ENCODE data around the gene ANKIB1. TPM values are rescaled to one million over a fixed set of nuclear protein-coding genes. Genes with fewer than 3 reads are reported as not detected.

The ANKIB1 gene
- total RNA-seq, 2 donors from 2014 or later, result 38.9 to 41.5 TPM

- no peak overlapping the region for H3K27ac ChIP-seq
- intact Hi-C loops (cut with DNase I), result no loop called here
- DNase-seq, result no peak
- TF ChIP-seq CTCF (IDR thresholded peaks at IDR 0.05), result no peak
- H3K36me3 ChIP-seq, result no peaks in the 10 kb centered on the region
- H3K4me3 ChIP-seq, result no peak overlapping the region
- H3K4me1 ChIP-seq, result no peaks in the 10 kb centered on the region
- no peaks in the 10 kb centered on the region for H3K9me3 ChIP-seq
- no peak overlapping the region for H3K9ac ChIP-seq (ENCODE audit: low read depth in 2 of 2, low read length in 2 of 2)
- H3K27me3 ChIP-seq, result no peaks in the 10 kb centered on the region
Observed at GRCh38 chr7:92335574-92335973, 89.8 kb downstream of the ANKIB1 start.

GRCh38 chr7:92336662-92337340, 91.0 kb downstream of the ANKIB1 start:
- no peak overlapping the region for H3K9ac ChIP-seq (ENCODE audit: low read depth in 2 of 2, low read length in 2 of 2)
- H3K27me3 ChIP-seq, result no peaks in the 10 kb centered on the region
- TF ChIP-seq CTCF (IDR thresholded peaks at IDR 0.05), result no peak
- intact Hi-C loops (cut with DNase I), result no loop called here
- H3K27ac ChIP-seq, result no peak overlapping the region
- no peaks in the 10 kb centered on the region for H3K36me3 ChIP-seq
- H3K9me3 ChIP-seq, result no peaks in the 10 kb centered on the region
- H3K4me1 ChIP-seq, result no peaks in the 10 kb centered on the region
- DNase-seq, result no peak
- H3K4me3 ChIP-seq, result no peak overlapping the region

GRCh38 chr7:92340016-92340415, 94.2 kb downstream of the ANKIB1 start:
- H3K27ac ChIP-seq, result no peak overlapping the region
- H3K36me3 ChIP-seq, result no peaks in the 10 kb centered on the region
- no peaks in the 10 kb centered on the region for H3K4me1 ChIP-seq
- H3K9ac ChIP-seq (ENCODE audit: low read depth in 2 of 2, low read length in 2 of 2), result no peak overlapping the region
- no peaks in the 10 kb centered on the region for H3K27me3 ChIP-seq
- TF ChIP-seq CTCF (IDR thresholded peaks at IDR 0.05), result no peak
- no peaks in the 10 kb centered on the region for H3K9me3 ChIP-seq
- H3K4me3 ChIP-seq, result no peak overlapping the region
- intact Hi-C loops (cut with DNase I), result no loop called here
- DNase-seq, result no peak

GRCh38 chr7:92343714-92344113, 97.9 kb downstream of the ANKIB1 start:
- H3K4me1 ChIP-seq, result no peaks in the 10 kb centered on the region
- H3K36me3 ChIP-seq, result no peaks in the 10 kb centered on the region
- no peak for TF ChIP-seq CTCF (IDR thresholded peaks at IDR 0.05)
- intact Hi-C loops (cut with DNase I), result no loop called here
- H3K27me3 ChIP-seq, result no peaks in the 10 kb centered on the region
- H3K27ac ChIP-seq, result no peak overlapping the region
- H3K9me3 ChIP-seq, result no peaks in the 10 kb centered on the region
- no peak overlapping the region for H3K9ac ChIP-seq (ENCODE audit: low read depth in 2 of 2, low read length in 2 of 2)
- no peak for DNase-seq
- no peak overlapping the region for H3K4me3 ChIP-seq

GRCh38 chr7:92352009-92352408, 106.2 kb downstream of the ANKIB1 start:
- Histone ChIP-seq H3K27me3 (no peaks in the 10 kb centered on the region), H3K9me3 (no peaks in the 10 kb centered on the region), H3K36me3 (no peaks in the 10 kb centered on the region), H3K9ac (ENCODE audit: low read depth in 2 of 2, low read length in 2 of 2) (no peak overlapping the region), H3K4me1 (no peaks in the 10 kb centered on the region), H3K27ac (no peak overlapping the region), H3K4me3 (no peak overlapping the region)
- intact Hi-C loops (cut with DNase I), result no loop called here
- no peak for DNase-seq
- TF ChIP-seq CTCF (IDR thresholded peaks at IDR 0.05), result no peak

Data from colonic mucosa (tissue), 4 donors.